ENCODE measurements around the gene FN3K.

The FN3K gene

GRCh38 chr17:82793974-82794630 is 58.7 kb downstream of the FN3K start:
- TF ChIP-seq CTCF (conservative IDR thresholded peaks at IDR 0.05; ENCODE audit: low read depth, low read length): no peak
- no peak overlapping the region for H3K4me3 ChIP-seq (ENCODE audit: low read depth, low read length)
- DNase-seq (ENCODE audit: low read depth): no peak

DNA sequence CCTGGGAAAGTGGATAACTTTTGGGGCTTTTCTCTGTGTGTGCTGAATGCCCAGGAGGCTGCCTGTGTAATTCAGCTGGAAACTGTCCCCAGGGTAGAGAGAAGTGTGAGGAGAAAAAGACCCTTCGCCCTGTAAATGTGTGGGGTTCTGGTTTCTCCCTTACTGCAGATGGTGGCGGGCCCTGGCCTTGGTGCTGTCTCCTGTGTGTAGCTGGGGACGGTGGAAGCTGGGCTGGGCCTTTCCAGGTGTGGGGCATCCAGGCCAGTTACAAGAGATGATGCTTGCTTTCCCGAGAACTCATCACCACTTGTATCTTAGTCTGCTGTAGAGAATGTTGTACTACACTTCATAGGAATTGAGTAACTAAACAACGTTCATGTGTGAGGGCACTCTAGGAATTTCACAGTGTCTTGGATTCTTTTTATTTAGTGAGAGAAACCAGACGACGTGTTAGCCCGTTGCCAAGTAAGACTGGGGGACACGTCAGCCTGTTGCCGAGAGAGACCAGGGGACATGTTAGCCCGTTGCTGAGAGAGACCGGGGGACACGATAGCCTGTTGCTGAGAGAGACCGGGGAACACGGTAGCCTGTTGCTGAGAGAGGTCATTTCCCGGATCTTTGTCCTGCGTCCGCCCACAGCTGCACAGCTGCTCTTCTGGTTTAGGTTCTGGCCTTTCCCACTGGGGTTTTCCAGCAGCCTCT is 59.5 kb downstream of the FN3K start:
- no peak overlapping the region for H3K4me3 ChIP-seq (ENCODE audit: low read depth, low read length)
- DNase-seq (ENCODE audit: low read depth): peak; percentile 45
- TF ChIP-seq CTCF (conservative IDR thresholded peaks at IDR 0.05; ENCODE audit: low read depth, low read length): no peak

GRCh38 chr17:82795615-82796014 is 60.2 kb downstream of the FN3K start:
- TF ChIP-seq CTCF (conservative IDR thresholded peaks at IDR 0.05; ENCODE audit: low read depth, low read length): no peak
- no peak overlapping the region for H3K4me3 ChIP-seq (ENCODE audit: low read depth, low read length)
- DNase-seq (ENCODE audit: low read depth): no peak

- TF ChIP-seq CTCF (conservative IDR thresholded peaks at IDR 0.05; ENCODE audit: low read depth, low read length): no peak
- no peak overlapping the region for H3K4me3 ChIP-seq (ENCODE audit: low read depth, low read length)
- no peak for DNase-seq (ENCODE audit: low read depth)
These were observed 61.6 kb downstream of the FN3K start for GRCh38 chr17:82797061-82797460.

DNA sequence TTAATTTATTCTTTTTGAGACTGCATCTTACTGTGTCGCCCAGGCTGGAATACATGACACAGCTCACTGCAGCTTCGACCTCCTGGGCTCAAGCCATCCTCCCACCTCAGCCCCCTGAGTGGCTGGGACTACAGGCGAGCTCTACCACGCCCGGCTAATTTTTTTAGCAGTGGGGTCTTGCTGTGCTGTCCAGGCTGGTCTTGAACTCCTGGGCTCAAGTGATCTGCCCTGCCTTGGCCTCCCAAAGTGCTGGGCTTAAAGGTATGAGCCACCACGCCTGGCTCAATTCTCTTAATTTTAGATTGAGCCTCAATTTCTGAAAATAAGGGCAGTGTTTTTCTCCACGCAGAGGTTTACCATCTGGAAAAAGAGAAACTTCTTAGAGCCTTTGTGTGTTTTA is 63.3 kb downstream of the FN3K start:
- TF ChIP-seq CTCF (conservative IDR thresholded peaks at IDR 0.05; ENCODE audit: low read depth, low read length): no peak
- no peak overlapping the region for H3K4me3 ChIP-seq (ENCODE audit: low read depth, low read length)
- no peak for DNase-seq (ENCODE audit: low read depth)

DNA sequence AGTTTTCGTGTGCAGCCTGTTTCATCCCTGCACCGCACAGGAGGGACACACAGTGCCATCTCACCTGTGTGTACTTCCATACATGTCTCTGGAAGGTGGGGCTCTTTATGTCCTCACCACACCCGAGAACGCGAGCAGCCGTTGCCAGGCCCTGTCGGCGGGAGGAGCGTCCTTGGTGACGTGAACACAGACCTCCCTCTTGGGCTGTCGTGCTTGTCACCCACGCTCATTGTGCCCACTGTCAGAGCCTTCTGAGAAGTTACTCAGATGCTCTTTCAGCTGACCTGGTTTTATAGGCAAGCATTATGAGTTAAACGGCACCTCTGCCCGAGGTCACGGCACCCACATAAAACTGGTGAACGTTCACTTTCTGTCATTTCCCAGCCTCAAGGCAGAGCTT is 64.2 kb downstream of the FN3K start:
- no peak for TF ChIP-seq CTCF (conservative IDR thresholded peaks at IDR 0.05; ENCODE audit: low read depth, low read length)

More for the DNA sequence above, 64.2 kb downstream of the FN3K start:
- no peak overlapping the region for H3K4me3 ChIP-seq (ENCODE audit: low read depth, low read length)
- no peak for DNase-seq (ENCODE audit: low read depth)
